ENCODE measurements around the gene MED12L.

Gene MED12L

DNA sequence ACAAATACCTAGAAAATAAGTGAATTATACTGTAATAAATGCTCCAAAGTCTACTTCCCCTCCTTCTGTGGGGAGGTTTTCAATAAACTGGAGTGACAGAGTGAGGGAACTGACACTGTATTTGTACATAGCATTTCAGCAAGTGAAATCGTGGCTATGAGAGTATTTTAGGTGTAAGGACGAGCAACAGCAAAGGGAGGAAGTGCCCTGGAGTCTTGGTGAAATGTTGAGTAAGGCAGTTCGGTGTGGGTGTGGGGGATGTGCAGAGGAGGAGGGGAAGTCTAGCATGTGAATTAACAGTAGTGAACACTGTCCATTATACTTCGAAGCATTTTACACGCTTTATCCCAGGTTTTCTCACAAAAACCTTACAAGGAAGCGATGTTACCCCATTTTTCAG is 262.0 kb downstream of the MED12L start:
- POLR2A ChIA-PET: no interaction called here
- H3K4me1 ChIP-seq (ENCODE audit: control insufficient read depth, insufficient read depth, low read length): no peaks in the 10 kb centered on the region
- no peak overlapping the region for H3K4me3 ChIP-seq (ENCODE audit: low read depth, low read length)
- no peaks in the 10 kb centered on the region for H3K36me3 ChIP-seq (ENCODE audit: control insufficient read depth in 2 of 2, insufficient read depth in 1 of 2, low read length in 2 of 2)
- CTCF ChIA-PET: no interaction called here
- no peak overlapping the region for H3K27ac ChIP-seq (ENCODE audit: extremely low read depth, low read depth, low read length)
- no peaks in the 10 kb centered on the region for H3K9me3 ChIP-seq (ENCODE audit: control insufficient read depth, insufficient read depth, low read depth, low read length)
- TF ChIP-seq ZNF658 (tag by site-specific recombination; IDR thresholded peaks at IDR 0.05) (no peak), ZBTB20 (tag by site-specific recombination; IDR thresholded peaks at IDR 0.05) (no peak), ZNF248 (tag by site-specific recombination; IDR thresholded peaks at IDR 0.05) (no peak), EGR2 (tag by site-specific recombination; IDR thresholded peaks at IDR 0.05; ENCODE audit: low read depth) (no peak), ZNF530 (tag by site-specific recombination; IDR thresholded peaks at IDR 0.05; ENCODE audit: low read depth) (no peak), HOXC10 (CRISPR knock-in tag; IDR thresholded peaks at IDR 0.05) (no peak), ZNF654 (tag by site-specific recombination; IDR thresholded peaks at IDR 0.05; ENCODE audit: low read depth) (no peak), ZNF24 (tag by site-specific recombination; IDR thresholded peaks at IDR 0.05) (no peak)
- TF ChIP-seq, protein P1, sequence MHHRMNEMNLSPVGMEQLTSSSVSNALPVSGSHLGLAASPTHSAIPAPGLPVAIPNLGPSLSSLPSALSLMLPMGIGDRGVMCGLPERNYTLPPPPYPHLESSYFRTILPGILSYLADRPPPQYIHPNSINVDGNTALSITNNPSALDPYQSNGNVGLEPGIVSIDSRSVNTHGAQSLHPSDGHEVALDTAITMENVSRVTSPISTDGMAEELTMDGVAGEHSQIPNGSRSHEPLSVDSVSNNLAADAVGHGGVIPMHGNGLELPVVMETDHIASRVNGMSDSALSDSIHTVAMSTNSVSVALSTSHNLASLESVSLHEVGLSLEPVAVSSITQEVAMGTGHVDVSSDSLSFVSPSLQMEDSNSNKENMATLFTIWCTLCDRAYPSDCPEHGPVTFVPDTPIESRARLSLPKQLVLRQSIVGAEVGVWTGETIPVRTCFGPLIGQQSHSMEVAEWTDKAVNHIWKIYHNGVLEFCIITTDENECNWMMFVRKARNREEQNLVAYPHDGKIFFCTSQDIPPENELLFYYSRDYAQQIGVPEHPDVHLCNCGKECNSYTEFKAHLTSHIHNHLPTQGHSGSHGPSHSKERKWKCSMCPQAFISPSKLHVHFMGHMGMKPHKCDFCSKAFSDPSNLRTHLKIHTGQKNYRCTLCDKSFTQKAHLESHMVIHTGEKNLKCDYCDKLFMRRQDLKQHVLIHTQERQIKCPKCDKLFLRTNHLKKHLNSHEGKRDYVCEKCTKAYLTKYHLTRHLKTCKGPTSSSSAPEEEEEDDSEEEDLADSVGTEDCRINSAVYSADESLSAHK (tag by site-specific recombination; IDR thresholded peaks at IDR 0.05): no peak
- TF ChIP-seq, protein P2, sequence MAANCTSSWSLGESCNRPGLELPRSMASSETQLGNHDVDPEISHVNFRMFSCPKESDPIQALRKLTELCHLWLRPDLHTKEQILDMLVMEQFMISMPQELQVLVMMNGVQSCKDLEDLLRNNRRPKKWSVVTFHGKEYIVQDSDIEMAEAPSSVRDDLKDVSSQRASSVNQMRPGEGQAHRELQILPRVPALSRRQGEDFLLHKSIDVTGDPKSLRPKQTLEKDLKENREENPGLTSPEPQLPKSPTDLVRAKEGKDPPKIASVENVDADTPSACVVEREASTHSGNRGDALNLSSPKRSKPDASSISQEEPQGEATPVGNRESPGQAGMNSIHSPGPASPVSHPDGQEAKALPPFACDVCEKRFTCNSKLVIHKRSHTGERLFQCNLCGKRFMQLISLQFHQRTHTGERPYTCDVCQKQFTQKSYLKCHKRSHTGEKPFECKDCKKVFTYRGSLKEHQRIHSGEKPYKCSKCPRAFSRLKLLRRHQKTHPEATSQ (tag by site-specific recombination; IDR thresholded peaks at IDR 0.05): no peak
- TF ChIP-seq, protein P3, sequence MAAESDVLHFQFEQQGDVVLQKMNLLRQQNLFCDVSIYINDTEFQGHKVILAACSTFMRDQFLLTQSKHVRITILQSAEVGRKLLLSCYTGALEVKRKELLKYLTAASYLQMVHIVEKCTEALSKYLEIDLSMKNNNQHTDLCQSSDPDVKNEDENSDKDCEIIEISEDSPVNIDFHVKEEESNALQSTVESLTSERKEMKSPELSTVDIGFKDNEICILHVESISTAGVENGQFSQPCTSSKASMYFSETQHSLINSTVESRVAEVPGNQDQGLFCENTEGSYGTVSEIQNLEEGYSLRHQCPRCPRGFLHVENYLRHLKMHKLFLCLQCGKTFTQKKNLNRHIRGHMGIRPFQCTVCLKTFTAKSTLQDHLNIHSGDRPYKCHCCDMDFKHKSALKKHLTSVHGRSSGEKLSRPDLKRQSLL (tag by site-specific recombination; IDR thresholded peaks at IDR 0.05): no peak
- TF ChIP-seq, protein P4, sequence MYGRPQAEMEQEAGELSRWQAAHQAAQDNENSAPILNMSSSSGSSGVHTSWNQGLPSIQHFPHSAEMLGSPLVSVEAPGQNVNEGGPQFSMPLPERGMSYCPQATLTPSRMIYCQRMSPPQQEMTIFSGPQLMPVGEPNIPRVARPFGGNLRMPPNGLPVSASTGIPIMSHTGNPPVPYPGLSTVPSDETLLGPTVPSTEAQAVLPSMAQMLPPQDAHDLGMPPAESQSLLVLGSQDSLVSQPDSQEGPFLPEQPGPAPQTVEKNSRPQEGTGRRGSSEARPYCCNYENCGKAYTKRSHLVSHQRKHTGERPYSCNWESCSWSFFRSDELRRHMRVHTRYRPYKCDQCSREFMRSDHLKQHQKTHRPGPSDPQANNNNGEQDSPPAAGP (tag by site-specific recombination; IDR thresholded peaks at IDR 0.05): no peak

DNA sequence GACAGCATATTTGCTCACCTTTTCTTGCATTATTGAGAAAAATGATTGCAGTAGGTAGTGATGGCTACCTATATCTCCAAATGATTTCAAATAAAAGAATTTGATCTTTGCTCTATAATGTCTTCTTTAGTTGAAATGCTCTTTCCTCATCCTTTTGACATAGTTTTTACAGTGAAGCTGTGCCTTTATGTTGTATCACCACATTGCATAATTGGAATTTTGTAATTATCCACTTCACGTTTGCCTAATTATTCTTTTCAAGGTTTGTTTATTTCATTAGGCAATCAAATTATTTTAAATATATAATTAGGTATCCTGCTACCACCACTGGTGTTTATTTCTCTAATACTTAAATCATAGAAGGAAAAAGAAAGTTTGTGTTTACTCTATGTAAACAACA is 265.2 kb downstream of the MED12L start:
- H3K4me3 ChIP-seq (ENCODE audit: low read depth, low read length): no peak overlapping the region
- no peak overlapping the region for H3K27ac ChIP-seq (ENCODE audit: extremely low read depth, low read depth, low read length)
- ChIA-PET CTCF (interaction anchor here (0.8 kb wide), 1 partner anchor 1921 kb away, joined by 3 read pairs; no protein-coding TSS in a partner anchor), POLR2A (no interaction called here)
- H3K9me3 ChIP-seq (ENCODE audit: control insufficient read depth, insufficient read depth, low read depth, low read length): no peaks in the 10 kb centered on the region
- H3K36me3 ChIP-seq (ENCODE audit: control insufficient read depth in 2 of 2, insufficient read depth in 1 of 2, low read length in 2 of 2): no peaks in the 10 kb centered on the region
- no peaks in the 10 kb centered on the region for H3K4me1 ChIP-seq (ENCODE audit: control insufficient read depth, insufficient read depth, low read length)
- TF ChIP-seq ZNF677 (tag by site-specific recombination; IDR thresholded peaks at IDR 0.05): no peak
- no peak for TF ChIP-seq ZBTB20 (tag by site-specific recombination; IDR thresholded peaks at IDR 0.05)
- no peak for TF ChIP-seq ZEB2 (tag by site-specific recombination; IDR thresholded peaks at IDR 0.05)
- TF ChIP-seq ZNF555 (tag by site-specific recombination; conservative IDR thresholded peaks at IDR 0.05): no peak
- TF ChIP-seq ZNF19 (tag by site-specific recombination; IDR thresholded peaks at IDR 0.05; ENCODE audit: low read depth): no peak
- TF ChIP-seq SP3 (tag by site-specific recombination; IDR thresholded peaks at IDR 0.05): no peak
- TF ChIP-seq ZNF664 (tag by site-specific recombination; IDR thresholded peaks at IDR 0.05): no peak
- TF ChIP-seq GLI4 (tag by site-specific recombination; IDR thresholded peaks at IDR 0.05): no peak
- TF ChIP-seq ZBTB1 (tag by site-specific recombination; IDR thresholded peaks at IDR 0.05): no peak
- TF ChIP-seq ZIC2 (tag by site-specific recombination; IDR thresholded peaks at IDR 0.05): no peak
- TF ChIP-seq GFI1B (tag by site-specific recombination; IDR thresholded peaks at IDR 0.05): no peak
- no peak for TF ChIP-seq GLI2 (tag by site-specific recombination; IDR thresholded peaks at IDR 0.05; ENCODE audit: borderline replicate concordance, low read depth)
- TF ChIP-seq ZNF529 (tag by site-specific recombination; IDR thresholded peaks at IDR 0.05; ENCODE audit: insufficient replicate concordance): no peak
- no peak for TF ChIP-seq ZNF121 (tag by site-specific recombination; IDR thresholded peaks at IDR 0.05)
- no peak for TF ChIP-seq ZNF16 (tag by site-specific recombination; IDR thresholded peaks at IDR 0.05; ENCODE audit: low read depth)
- TF ChIP-seq, protein P5, sequence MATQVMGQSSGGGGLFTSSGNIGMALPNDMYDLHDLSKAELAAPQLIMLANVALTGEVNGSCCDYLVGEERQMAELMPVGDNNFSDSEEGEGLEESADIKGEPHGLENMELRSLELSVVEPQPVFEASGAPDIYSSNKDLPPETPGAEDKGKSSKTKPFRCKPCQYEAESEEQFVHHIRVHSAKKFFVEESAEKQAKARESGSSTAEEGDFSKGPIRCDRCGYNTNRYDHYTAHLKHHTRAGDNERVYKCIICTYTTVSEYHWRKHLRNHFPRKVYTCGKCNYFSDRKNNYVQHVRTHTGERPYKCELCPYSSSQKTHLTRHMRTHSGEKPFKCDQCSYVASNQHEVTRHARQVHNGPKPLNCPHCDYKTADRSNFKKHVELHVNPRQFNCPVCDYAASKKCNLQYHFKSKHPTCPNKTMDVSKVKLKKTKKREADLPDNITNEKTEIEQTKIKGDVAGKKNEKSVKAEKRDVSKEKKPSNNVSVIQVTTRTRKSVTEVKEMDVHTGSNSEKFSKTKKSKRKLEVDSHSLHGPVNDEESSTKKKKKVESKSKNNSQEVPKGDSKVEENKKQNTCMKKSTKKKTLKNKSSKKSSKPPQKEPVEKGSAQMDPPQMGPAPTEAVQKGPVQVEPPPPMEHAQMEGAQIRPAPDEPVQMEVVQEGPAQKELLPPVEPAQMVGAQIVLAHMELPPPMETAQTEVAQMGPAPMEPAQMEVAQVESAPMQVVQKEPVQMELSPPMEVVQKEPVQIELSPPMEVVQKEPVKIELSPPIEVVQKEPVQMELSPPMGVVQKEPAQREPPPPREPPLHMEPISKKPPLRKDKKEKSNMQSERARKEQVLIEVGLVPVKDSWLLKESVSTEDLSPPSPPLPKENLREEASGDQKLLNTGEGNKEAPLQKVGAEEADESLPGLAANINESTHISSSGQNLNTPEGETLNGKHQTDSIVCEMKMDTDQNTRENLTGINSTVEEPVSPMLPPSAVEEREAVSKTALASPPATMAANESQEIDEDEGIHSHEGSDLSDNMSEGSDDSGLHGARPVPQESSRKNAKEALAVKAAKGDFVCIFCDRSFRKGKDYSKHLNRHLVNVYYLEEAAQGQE (tag by site-specific recombination; IDR thresholded peaks at IDR 0.05): no peak

All from HEK293 (cell line).